BE2C (cell line): ENCODE results near the gene ETV5.

Experiments
- DNase-seq: peaks from one replicate; pipeline ENCODE4 v3.0.0-alpha.2; 2020
- H3K27me3 ChIP-seq: fragments of 250-450 bp; sonication (Bioruptor Pico); 2 replicates; pipeline ENCODE4 v1.5.1; 2020; ENCODE audit warnings: mild to moderate bottlenecking
- H3K36me3 ChIP-seq: fragments of 250-450 bp; sonication (Bioruptor Pico); 2 replicates; pipeline ENCODE4 v1.5.1; 2020; ENCODE audit warnings: mild to moderate bottlenecking
- H3K4me1 ChIP-seq: fragments of 250-450 bp; sonication (Bioruptor Pico); 2 replicates; pipeline ENCODE4 v1.5.1; 2020
- H3K4me3 ChIP-seq: 2 replicates; pipeline ENCODE4 v1.5.1; 2011; ENCODE audit warnings: low read depth, low read length
- H3K9me3 ChIP-seq: fragments of 250-450 bp; sonication (Bioruptor Pico); 2 replicates; pipeline ENCODE4 v1.5.1; 2020
- CTCF ChIP-seq: IDR thresholded peaks from 2 replicates; pipeline ENCODE4 v1.5.1; 2012; ENCODE audit warnings: mild to moderate bottlenecking, low read depth, low read length

The ETV5 gene

GRCh38 chr3:186067360-186068242 is 41.3 kb downstream of the ETV5 start:
- H3K9me3 ChIP-seq = no peaks in the 10 kb centered on the region
- no peaks in the 10 kb centered on the region for H3K4me1 ChIP-seq
- no peaks in the 10 kb centered on the region for H3K27me3 ChIP-seq
- no peak overlapping the region for H3K4me3 ChIP-seq
- no peak for TF ChIP-seq CTCF
- peaks cover 24% of the 10 kb centered on the region for H3K36me3 ChIP-seq
- DNase-seq = no peak

GRCh38 chr3:186060222-186060621 is 48.7 kb downstream of the ETV5 start:
- TF ChIP-seq CTCF = no peak
- no peak for DNase-seq
- Histone ChIP-seq H3K4me3 (no peak overlapping the region), H3K27me3 (no peaks in the 10 kb centered on the region), H3K9me3 (no peaks in the 10 kb centered on the region), H3K4me1 (no peaks in the 10 kb centered on the region), H3K36me3 (peaks cover 34% of the 10 kb centered on the region)

- H3K4me3 ChIP-seq = no peak overlapping the region
- TF ChIP-seq CTCF = no peak
- no peaks in the 10 kb centered on the region for H3K9me3 ChIP-seq
- peaks cover 26% of the 10 kb centered on the region for H3K36me3 ChIP-seq
- no peaks in the 10 kb centered on the region for H3K27me3 ChIP-seq
- DNase-seq = no peak
- no peaks in the 10 kb centered on the region; the same call in 1 of the 2 replicates for H3K4me1 ChIP-seq
Observed at GRCh38 chr3:186059192-186059591, 49.7 kb downstream of the ETV5 start.

DNA sequence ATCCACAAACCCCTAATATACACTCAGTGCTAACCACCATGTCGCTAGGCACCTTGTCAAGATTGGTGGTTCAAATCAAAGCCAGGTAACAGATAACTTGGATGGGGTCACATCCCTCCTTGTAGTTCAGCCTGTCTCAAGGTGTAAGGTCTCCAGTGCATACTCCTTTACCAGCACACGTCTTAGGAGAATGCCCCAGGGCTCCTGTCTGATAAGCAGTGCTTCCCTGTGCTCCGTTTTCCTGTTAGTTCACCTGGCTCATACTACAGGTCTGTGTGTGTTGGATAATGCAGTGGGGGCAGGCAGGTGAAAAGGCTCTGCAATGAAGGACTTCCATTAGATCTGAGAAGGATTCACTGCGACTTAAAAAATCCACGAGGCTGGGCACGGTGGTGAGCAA is 50.7 kb downstream of the ETV5 start:
- H3K4me1 ChIP-seq = no peaks in the 10 kb centered on the region; the same call in 1 of the 2 replicates
- no peak for TF ChIP-seq CTCF
- H3K9me3 ChIP-seq = no peaks in the 10 kb centered on the region
- peaks cover 20% of the 10 kb centered on the region for H3K36me3 ChIP-seq
- H3K27me3 ChIP-seq = no peaks in the 10 kb centered on the region
- no peak overlapping the region for H3K4me3 ChIP-seq
- DNase-seq = no peak

DNA sequence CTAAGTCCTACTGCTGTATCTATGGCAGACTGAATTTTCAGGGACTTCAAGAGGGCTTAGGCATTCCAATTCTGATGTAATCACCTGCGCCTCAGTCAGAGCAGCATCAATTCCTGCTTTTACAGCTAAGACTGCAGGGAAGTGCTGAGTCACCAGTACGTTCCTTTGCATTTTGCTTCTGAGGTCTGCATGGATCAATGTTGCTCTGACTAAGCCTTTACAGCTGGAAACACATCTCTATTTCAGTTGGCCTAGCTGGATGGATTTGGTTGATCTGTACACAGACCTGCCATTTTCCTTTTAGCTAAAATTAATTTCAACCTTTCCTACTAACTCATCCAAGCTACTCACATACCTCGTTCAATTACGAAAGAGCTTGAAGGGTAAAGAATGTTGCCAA is 51.3 kb downstream of the ETV5 start:
- H3K9me3 ChIP-seq = no peaks in the 10 kb centered on the region
- H3K27me3 ChIP-seq = no peaks in the 10 kb centered on the region
- H3K4me1 ChIP-seq = no peaks in the 10 kb centered on the region; the same call in 1 of the 2 replicates
- DNase-seq = no peak
- H3K36me3 ChIP-seq = peaks cover 19% of the 10 kb centered on the region
- TF ChIP-seq CTCF = no peak
- no peak overlapping the region for H3K4me3 ChIP-seq

DNA sequence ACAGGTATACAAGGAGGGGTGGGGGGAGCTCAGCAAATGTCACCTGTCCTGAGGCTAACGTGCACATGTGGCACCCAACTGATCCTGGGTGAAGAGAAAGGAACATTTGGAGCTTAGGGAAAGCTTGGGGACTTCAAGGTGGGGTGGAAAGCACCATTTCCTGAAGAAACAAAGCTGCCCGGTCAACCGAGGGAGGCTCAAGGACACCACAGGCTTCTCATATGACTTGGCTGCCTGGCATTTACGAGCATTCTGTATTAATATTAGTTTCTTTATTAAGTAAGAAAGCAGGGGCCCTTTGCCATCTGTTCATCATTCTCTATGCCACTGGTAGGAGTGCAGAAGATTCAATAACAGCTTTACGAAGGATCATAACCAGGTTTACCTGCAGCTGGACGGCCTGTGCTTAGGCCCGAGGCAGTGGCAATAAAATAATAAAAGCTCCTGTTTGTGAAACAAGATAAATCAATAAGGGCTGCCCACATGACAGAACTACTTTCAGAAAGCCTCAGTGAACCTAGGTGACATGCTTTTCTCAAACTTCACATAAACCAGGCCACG is 54.0 kb downstream of the ETV5 start:
- Histone ChIP-seq H3K9me3 (no peaks in the 10 kb centered on the region), H3K4me1 (no peaks in the 10 kb centered on the region; the same call in 1 of the 2 replicates), H3K36me3 (peaks cover 31% of the 10 kb centered on the region), H3K27me3 (no peaks in the 10 kb centered on the region), H3K4me3 (no peak overlapping the region)
- DNase-seq = no peak
- TF ChIP-seq CTCF = no peak
